ENCODE measurements around the gene DOLPP1.

GRCh38 chr9:129075996-129076639, 4.8 kb upstream of the DOLPP1 start:
- TF ChIP-seq, protein P1, sequence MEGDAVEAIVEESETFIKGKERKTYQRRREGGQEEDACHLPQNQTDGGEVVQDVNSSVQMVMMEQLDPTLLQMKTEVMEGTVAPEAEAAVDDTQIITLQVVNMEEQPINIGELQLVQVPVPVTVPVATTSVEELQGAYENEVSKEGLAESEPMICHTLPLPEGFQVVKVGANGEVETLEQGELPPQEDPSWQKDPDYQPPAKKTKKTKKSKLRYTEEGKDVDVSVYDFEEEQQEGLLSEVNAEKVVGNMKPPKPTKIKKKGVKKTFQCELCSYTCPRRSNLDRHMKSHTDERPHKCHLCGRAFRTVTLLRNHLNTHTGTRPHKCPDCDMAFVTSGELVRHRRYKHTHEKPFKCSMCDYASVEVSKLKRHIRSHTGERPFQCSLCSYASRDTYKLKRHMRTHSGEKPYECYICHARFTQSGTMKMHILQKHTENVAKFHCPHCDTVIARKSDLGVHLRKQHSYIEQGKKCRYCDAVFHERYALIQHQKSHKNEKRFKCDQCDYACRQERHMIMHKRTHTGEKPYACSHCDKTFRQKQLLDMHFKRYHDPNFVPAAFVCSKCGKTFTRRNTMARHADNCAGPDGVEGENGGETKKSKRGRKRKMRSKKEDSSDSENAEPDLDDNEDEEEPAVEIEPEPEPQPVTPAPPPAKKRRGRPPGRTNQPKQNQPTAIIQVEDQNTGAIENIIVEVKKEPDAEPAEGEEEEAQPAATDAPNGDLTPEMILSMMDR (conservative IDR thresholded peaks at IDR 0.05; ENCODE audit: low read depth, low read length) = no peak
- no peak for TF ChIP-seq EZH2 (IDR thresholded peaks at IDR 0.05; ENCODE audit: low read length, unreplicated experiment)
- no peak for TF ChIP-seq EZH2phosphoT487 (IDR thresholded peaks at IDR 0.05; ENCODE audit: borderline replicate concordance, low read length)

All from PC-3 (cell line).